ENCODE data around the gene OPCML.

Gene OPCML

DNA sequence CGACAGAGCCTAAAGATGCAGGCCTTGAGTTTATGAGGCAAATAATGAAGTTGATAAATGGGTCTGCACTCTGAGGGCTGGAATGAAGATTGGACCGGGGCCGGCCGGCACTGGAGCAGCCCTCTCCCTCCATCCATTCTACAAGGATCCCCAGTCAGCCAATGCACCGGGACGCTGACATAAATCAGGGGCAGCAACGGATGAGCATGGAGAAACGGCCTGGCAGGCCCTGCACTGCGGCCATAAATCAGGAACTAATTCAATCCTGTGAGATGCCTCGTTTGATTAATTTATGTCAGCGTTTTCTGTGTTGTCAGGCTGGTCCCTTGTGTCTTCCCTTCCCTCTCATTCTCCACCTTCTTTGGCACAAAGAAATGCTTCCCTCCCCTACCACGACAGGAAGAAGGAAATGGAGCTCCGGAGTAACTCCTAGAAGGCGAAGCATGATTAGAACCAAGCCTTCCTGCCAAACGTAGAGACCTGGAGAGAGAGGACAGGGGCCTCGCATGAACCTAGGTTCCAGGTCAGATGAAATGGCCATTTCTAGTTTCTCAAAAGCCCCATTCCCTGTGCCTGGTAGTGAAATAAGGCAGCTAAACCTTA is 358.4 kb downstream of the OPCML start:
- ChIA-PET POLR2A (interaction anchor here (0.6 kb wide), 1 partner anchor 797 kb away, joined by 3 read pairs; no protein-coding TSS in a partner anchor), CTCF (interaction anchor here (1.4 kb wide), 1 partner anchor 10 kb away, joined by 5 read pairs; no protein-coding TSS in a partner anchor)
- TF ChIP-seq, protein P1, sequence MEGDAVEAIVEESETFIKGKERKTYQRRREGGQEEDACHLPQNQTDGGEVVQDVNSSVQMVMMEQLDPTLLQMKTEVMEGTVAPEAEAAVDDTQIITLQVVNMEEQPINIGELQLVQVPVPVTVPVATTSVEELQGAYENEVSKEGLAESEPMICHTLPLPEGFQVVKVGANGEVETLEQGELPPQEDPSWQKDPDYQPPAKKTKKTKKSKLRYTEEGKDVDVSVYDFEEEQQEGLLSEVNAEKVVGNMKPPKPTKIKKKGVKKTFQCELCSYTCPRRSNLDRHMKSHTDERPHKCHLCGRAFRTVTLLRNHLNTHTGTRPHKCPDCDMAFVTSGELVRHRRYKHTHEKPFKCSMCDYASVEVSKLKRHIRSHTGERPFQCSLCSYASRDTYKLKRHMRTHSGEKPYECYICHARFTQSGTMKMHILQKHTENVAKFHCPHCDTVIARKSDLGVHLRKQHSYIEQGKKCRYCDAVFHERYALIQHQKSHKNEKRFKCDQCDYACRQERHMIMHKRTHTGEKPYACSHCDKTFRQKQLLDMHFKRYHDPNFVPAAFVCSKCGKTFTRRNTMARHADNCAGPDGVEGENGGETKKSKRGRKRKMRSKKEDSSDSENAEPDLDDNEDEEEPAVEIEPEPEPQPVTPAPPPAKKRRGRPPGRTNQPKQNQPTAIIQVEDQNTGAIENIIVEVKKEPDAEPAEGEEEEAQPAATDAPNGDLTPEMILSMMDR (IDR thresholded peaks at IDR 0.05; ENCODE audit: insufficient read depth, low read length, missing control alignments): no peak
- DNase-seq (ENCODE audit: low read depth, low spot score): no peak
- no peak overlapping the region for H3K4me3 ChIP-seq (ENCODE audit: low read depth, low read length)

DNA sequence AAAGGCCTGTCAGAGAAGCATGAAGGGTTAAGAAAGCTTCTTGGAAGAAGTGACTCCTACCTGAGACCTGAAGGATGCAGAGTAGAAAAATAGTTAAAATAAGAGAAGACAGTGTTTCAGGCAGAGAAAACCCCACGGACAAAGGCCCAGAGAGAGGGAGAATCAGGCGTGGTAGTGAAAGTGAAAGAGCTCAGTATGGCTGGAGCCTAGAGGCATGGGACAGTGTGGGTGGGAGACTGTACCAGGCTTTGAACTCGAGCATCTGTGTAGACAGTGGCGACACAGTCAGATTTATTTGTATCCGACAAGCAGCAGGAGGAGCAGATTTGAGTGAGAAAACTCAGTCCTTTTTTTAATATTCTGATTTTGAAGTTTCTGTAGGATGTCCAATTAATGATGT is 360.0 kb downstream of the OPCML start:
- DNase-seq (ENCODE audit: low read depth, low spot score): no peak
- no peak overlapping the region for H3K4me3 ChIP-seq (ENCODE audit: low read depth, low read length)
- TF ChIP-seq, protein P1 (IDR thresholded peaks at IDR 0.05; ENCODE audit: insufficient read depth, low read length, missing control alignments): no peak
- POLR2A ChIA-PET: no interaction called here
- CTCF ChIA-PET: interaction anchor here (1.2 to 1.3 kb wide), 2 partner anchors 8 to 93 kb away, joined by 3 to 8 read pairs; no protein-coding TSS in a partner anchor

DNA sequence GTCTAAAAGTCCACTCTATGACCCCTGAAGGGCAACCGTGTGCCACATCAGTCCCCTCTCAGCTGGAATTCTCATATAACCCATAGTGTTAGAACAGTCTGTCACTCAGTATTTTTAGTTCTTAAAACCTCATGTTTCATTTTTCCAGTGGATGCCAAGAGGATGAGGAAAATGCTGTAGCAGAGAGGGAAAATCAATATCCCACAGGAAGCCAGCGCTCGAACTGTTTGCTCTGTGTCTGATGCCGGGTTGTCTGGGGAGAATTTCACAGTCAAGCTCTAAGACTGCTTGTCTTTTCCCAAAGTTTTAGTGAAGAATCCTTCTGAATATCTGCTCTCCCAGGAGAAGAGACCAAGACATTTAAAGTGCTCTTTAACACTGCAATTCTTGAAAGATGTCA is 360.9 kb downstream of the OPCML start:
- H3K4me3 ChIP-seq (ENCODE audit: low read depth, low read length): no peak overlapping the region
- TF ChIP-seq, protein P1 (IDR thresholded peaks at IDR 0.05; ENCODE audit: insufficient read depth, low read length, missing control alignments): no peak
- no peak for DNase-seq (ENCODE audit: low read depth, low spot score)
- CTCF ChIA-PET: interaction anchor here (2.3 kb wide), 1 partner anchor 94 kb away, joined by 5 read pairs; no protein-coding TSS in a partner anchor
- POLR2A ChIA-PET: no interaction called here

DNA sequence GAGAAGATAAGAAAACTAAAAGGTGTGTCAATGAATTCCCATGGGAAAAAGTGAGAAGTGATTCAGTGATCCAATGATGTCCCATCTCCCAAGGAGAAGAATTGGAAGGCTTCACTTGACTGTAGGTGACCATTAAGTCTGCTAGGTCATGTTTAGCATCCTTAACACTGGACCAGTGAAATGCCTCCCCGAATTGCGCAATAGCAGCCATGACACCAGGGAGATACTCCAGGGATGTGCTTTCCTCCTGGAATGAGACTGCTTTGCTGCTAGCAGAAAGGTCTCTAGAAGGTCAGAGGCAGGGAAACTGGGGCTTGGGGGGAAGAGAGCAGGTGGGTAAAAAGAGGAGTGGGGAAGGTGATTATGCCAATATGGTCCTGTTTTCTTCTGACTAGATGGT is 364.3 kb downstream of the OPCML start:
- POLR2A ChIA-PET: no interaction called here
- no peak for DNase-seq (ENCODE audit: low read depth, low spot score)
- CTCF ChIA-PET: no interaction called here
- H3K4me3 ChIP-seq (ENCODE audit: low read depth, low read length): no peak overlapping the region
- TF ChIP-seq, protein P1 (IDR thresholded peaks at IDR 0.05; ENCODE audit: insufficient read depth, low read length, missing control alignments): no peak

DNA sequence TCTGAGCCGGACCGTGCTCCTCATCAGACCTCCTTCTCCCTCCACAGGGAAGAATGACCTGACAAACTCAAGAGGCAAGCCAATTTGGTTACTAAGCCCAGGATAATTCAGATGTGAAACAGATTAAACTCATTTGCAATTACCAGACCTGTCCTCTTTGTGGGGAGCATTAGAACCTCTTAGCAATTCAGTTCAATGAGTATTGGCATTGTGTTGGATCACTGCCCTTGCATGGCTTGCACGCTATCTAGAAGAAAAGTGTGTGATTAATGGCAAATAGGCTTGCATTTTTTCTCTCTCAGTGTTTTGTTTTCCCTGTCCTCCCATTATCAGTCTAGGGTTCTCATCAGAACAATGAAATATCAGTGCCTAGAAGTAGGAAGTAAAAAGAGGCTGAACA is 365.6 kb downstream of the OPCML start:
- POLR2A ChIA-PET: no interaction called here
- DNase-seq (ENCODE audit: low read depth, low spot score): no peak
- TF ChIP-seq, protein P1 (IDR thresholded peaks at IDR 0.05; ENCODE audit: insufficient read depth, low read length, missing control alignments): no peak
- H3K4me3 ChIP-seq (ENCODE audit: low read depth, low read length): no peak overlapping the region
- CTCF ChIA-PET: interaction anchor here (15.0 kb wide), 1 partner anchor 86 kb away, joined by 167 read pairs; no protein-coding TSS in a partner anchor

DNA sequence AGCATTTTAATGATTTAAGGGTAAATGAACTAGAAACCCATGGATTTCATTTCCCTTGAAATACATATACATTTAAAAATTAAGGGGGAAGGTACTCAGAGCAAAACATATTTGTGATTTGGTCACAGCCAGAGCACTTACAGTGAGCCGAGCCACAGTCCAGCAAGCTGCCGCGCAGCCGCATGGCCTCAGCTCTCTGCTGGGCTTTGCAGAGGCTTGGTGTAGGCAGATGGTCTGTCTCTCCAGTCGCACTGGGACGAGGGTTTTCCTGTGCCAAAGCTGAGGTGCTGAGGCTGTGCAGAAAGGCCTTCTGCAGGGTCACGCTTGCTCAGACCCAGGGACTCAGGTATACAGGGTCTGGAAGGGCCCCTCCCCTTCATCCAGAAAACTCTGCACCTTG is 367.3 kb downstream of the OPCML start:
- no peak overlapping the region for H3K4me3 ChIP-seq (ENCODE audit: low read depth, low read length)
- ChIA-PET POLR2A (no interaction called here), CTCF (interaction anchor here (0.8 to 15.0 kb wide), 10 partner anchors 8 to 94 kb away, joined by 3 to 167 read pairs (median 5); no protein-coding TSS in a partner anchor)
- TF ChIP-seq, protein P1 (IDR thresholded peaks at IDR 0.05; ENCODE audit: insufficient read depth, low read length, missing control alignments): no peak
- DNase-seq (ENCODE audit: low read depth, low spot score): no peak
